Measurements from ENCODE around the gene VGLL4.

Gene VGLL4

DNA sequence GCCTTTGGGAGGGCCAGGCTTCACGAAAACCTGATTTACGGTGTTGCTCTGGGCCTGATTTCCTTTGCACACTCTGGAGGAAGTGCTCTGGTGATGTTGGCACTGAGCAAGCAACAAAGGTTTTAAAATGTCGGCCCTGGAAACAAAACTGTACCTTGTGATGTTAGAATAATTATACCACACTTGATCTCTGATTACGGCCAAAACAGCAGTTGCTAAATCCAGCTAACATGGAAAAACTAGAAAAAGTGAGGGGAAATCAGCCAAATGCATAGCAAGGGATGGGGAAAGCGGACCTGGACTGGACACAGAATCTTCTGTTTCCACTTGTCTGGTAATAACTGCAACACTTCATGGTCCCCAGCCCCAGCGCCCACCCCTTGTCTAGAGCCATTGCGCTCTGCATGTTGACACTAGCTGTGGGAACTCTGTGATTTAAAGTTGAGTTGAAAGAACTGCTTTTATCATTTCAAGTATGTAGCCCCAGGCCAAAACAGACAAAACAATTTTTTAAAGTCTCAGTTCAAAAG is 120.1 kb downstream of the VGLL4 start:
- H3K27ac ChIP-seq (replicated peaks): no peak overlapping the region
- TF ChIP-seq SPI1 (IDR thresholded peaks at IDR 0.05; ENCODE audit: borderline replicate concordance, low read depth) (no peak), GABPA (IDR thresholded peaks at IDR 0.05; ENCODE audit: low read depth) (no peak), POLR2AphosphoS5 (IDR thresholded peaks at IDR 0.05; ENCODE audit: low read depth) (no peak)
- TF ChIP-seq, protein P1, sequence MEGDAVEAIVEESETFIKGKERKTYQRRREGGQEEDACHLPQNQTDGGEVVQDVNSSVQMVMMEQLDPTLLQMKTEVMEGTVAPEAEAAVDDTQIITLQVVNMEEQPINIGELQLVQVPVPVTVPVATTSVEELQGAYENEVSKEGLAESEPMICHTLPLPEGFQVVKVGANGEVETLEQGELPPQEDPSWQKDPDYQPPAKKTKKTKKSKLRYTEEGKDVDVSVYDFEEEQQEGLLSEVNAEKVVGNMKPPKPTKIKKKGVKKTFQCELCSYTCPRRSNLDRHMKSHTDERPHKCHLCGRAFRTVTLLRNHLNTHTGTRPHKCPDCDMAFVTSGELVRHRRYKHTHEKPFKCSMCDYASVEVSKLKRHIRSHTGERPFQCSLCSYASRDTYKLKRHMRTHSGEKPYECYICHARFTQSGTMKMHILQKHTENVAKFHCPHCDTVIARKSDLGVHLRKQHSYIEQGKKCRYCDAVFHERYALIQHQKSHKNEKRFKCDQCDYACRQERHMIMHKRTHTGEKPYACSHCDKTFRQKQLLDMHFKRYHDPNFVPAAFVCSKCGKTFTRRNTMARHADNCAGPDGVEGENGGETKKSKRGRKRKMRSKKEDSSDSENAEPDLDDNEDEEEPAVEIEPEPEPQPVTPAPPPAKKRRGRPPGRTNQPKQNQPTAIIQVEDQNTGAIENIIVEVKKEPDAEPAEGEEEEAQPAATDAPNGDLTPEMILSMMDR (IDR thresholded peaks at IDR 0.05; ENCODE audit: insufficient read depth, low read length): no peak
- TF ChIP-seq, protein P2, sequence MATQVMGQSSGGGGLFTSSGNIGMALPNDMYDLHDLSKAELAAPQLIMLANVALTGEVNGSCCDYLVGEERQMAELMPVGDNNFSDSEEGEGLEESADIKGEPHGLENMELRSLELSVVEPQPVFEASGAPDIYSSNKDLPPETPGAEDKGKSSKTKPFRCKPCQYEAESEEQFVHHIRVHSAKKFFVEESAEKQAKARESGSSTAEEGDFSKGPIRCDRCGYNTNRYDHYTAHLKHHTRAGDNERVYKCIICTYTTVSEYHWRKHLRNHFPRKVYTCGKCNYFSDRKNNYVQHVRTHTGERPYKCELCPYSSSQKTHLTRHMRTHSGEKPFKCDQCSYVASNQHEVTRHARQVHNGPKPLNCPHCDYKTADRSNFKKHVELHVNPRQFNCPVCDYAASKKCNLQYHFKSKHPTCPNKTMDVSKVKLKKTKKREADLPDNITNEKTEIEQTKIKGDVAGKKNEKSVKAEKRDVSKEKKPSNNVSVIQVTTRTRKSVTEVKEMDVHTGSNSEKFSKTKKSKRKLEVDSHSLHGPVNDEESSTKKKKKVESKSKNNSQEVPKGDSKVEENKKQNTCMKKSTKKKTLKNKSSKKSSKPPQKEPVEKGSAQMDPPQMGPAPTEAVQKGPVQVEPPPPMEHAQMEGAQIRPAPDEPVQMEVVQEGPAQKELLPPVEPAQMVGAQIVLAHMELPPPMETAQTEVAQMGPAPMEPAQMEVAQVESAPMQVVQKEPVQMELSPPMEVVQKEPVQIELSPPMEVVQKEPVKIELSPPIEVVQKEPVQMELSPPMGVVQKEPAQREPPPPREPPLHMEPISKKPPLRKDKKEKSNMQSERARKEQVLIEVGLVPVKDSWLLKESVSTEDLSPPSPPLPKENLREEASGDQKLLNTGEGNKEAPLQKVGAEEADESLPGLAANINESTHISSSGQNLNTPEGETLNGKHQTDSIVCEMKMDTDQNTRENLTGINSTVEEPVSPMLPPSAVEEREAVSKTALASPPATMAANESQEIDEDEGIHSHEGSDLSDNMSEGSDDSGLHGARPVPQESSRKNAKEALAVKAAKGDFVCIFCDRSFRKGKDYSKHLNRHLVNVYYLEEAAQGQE (IDR thresholded peaks at IDR 0.05; ENCODE audit: insufficient replicate concordance, low read depth): no peak
- DNase-seq (ENCODE audit: low read depth in 1 of 2, low spot score in 1 of 2): no peak
- no peak overlapping the region for H3K4me3 ChIP-seq (replicated peaks; ENCODE audit: insufficient read depth, low read length)
- no peaks in the 10 kb centered on the region for H3K27me3 ChIP-seq (ENCODE audit: insufficient read depth, poor library complexity, severe bottlenecking)

DNA sequence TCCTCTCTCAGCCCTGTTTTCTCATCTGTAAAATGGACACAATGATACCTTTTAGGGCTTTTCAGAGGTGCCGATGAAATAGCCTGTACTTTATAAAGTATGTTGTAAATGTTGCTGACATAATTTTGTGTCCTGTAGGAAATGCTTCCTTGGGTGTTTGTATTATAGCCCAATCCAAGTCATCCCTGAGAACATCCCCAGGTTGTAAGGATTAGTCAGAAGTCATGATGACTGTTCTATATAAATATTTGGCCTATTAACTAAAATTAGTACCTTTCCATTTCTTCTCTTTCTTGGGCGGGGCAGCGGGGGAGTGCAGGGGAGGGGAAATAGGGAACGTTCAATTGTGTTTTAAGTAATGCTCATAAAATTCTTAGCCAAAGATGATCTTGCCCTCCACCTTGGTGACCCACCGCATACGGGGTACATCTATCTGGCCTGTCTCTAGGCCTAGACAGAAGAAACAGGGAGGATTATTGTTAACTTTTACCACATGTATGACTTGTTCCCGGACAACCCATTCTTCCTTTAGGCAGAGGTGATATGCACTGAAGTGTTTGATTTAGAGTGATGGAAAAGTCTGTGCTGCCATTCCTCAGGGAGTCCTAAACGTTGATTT is 120.7 kb downstream of the VGLL4 start:
- Histone ChIP-seq H3K4me3 (replicated peaks; ENCODE audit: insufficient read depth, low read length) (no peak overlapping the region), H3K27me3 (ENCODE audit: insufficient read depth, poor library complexity, severe bottlenecking) (no peaks in the 10 kb centered on the region), H3K27ac (replicated peaks) (no peak overlapping the region)
- no peak for DNase-seq (ENCODE audit: low read depth in 1 of 2, low spot score in 1 of 2)
- TF ChIP-seq SPI1 (IDR thresholded peaks at IDR 0.05; ENCODE audit: borderline replicate concordance, low read depth): no peak
- TF ChIP-seq GABPA (IDR thresholded peaks at IDR 0.05; ENCODE audit: low read depth): no peak
- TF ChIP-seq, protein P1 (IDR thresholded peaks at IDR 0.05; ENCODE audit: insufficient read depth, low read length): no peak
- TF ChIP-seq POLR2AphosphoS5 (IDR thresholded peaks at IDR 0.05; ENCODE audit: low read depth): no peak
- TF ChIP-seq, protein P2 (IDR thresholded peaks at IDR 0.05; ENCODE audit: insufficient replicate concordance, low read depth): no peak

DNA sequence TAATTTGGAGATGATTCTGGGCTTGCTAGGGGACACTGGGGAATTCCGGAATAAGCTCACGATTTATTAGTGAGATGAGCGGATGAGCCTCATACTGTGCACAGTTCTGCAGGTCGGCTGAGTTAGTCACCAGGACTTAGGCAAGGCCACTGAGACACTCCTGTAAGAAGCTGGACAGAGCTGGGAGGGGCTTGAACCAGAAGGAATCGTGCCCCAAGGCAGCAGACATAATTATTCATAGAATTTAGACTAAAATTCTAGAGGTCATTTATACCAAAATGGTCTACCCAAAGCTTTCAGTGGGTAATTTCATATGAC is 121.4 kb downstream of the VGLL4 start:
- DNase-seq (ENCODE audit: low read depth in 1 of 2, low spot score in 1 of 2): no peak
- no peak for TF ChIP-seq POLR2AphosphoS5 (IDR thresholded peaks at IDR 0.05; ENCODE audit: low read depth)
- no peak for TF ChIP-seq SPI1 (IDR thresholded peaks at IDR 0.05; ENCODE audit: borderline replicate concordance, low read depth)
- TF ChIP-seq, protein P2 (IDR thresholded peaks at IDR 0.05; ENCODE audit: insufficient replicate concordance, low read depth): no peak
- no peak for TF ChIP-seq GABPA (IDR thresholded peaks at IDR 0.05; ENCODE audit: low read depth)
- TF ChIP-seq, protein P1 (IDR thresholded peaks at IDR 0.05; ENCODE audit: insufficient read depth, low read length): no peak
- Histone ChIP-seq H3K27ac (replicated peaks) (no peak overlapping the region), H3K27me3 (ENCODE audit: insufficient read depth, poor library complexity, severe bottlenecking) (no peaks in the 10 kb centered on the region), H3K4me3 (replicated peaks; ENCODE audit: insufficient read depth, low read length) (no peak overlapping the region)

Measured in HL-60 (cell line).